Gastrocnemius medialis (tissue), 4 donors: ENCODE measurements around the gene S100A7. TPM values are rescaled to one million over a fixed set of nuclear protein-coding genes. Genes with fewer than 3 reads are reported as not detected.
"Not testable (repeated sequence)": the region's sequence is repeated elsewhere in the genome, so short reads cannot be mapped to it uniquely, and the experiment has no call there.

Source experiments
- ATAC-seq, 2 donors: fragments of 150-250 bp; one replicate each; pipeline ENCODE4 v1.9.1; 2016
- DNase-seq, 2 donors: peaks; one replicate each; pipeline ENCODE4 v3.0.0-alpha.2; 2019
- H3K27ac ChIP-seq, 4 donors: fragments of 200-600 bp; sonication (generic); 1 replicate in 1 of 4; 2 replicates in 3 of 4; pipeline ENCODE4 v1.5.1; 2016 to 2018; ENCODE audit warnings: mild to moderate bottlenecking in 2 of 4, moderate library complexity in 1 of 4
- H3K27me3 ChIP-seq, 3 donors: fragments of 200-600 bp; sonication (generic) in 2 of 3; 1 replicate in 1 of 3; 2 replicates in 2 of 3; pipeline versions ENCODE4 v1.5.1 to v1.6.0; 2016 to 2019; ENCODE audit warnings: mild to moderate bottlenecking in 1 of 3, moderate library complexity in 1 of 3
- H3K36me3 ChIP-seq, 2 donors: fragments of 200-600 bp; sonication (generic) in 1 of 2; one replicate each; pipeline ENCODE4 v1.5.1; 2017 to 2018
- H3K4me1 ChIP-seq, 2 donors: fragments of 200-600 bp; sonication (generic) in 1 of 2; one replicate each; pipeline ENCODE4 v1.5.1; 2016 to 2017; ENCODE audit warnings: mild to moderate bottlenecking in 2 of 2
- H3K4me3 ChIP-seq, 4 donors: fragments of 200-600 bp; sonication (generic) in 3 of 4; 1 replicate in 1 of 4; 2 replicates in 3 of 4; pipeline ENCODE4 v1.5.1; 2016 to 2019; ENCODE audit warnings: mild to moderate bottlenecking in 2 of 4
- H3K9me3 ChIP-seq, 3 donors: fragments of 200-600 bp; sonication (generic) in 2 of 3; 1 replicate in 1 of 3; 2 replicates in 2 of 3; pipeline ENCODE4 v1.5.1; 2016 to 2019
- POLR2A ChIP-seq, 2 donors: fragments of 450-650 bp; IDR thresholded peaks; one replicate each; pipeline ENCODE4 v1.6.1; 2017; ENCODE audit warnings: antibody characterized with exemption in 2 of 2, mild to moderate bottlenecking in 2 of 2, moderate library complexity in 2 of 2
- in situ Hi-C, 4 donors: fragments of 200-750 bp; cut with MboI; loops; one replicate each; pipeline versions ENCODE4 v1.15.0 to v1.8.0; 2017; ENCODE audit warnings: low sequenced_read_pairs in 4 of 4
- intact Hi-C: fragments of 100-400 bp; cut with DNase I; formaldehyde crosslinking; loops from one replicate; pipeline ENCODE4 v1.15.1; 2023; ENCODE audit warnings: low total_unique reads
- total RNA-seq, 4 donors: library from RNA; depleted of rRNA; stranded (reverse); fragments of >200 nt; gene quantifications; one replicate each; pipeline versions ENCODE4 v1.1.0 to v1.2.3, GENCODE V29; 2016
- TF ChIP-seq, protein P1 (sequence below), 5 experiments: fragments of 450-650 bp in 3 of 5; fragments of 200-600 bp in 2 of 5; sonication (generic) in 2 of 5; IDR thresholded peaks in 4 of 5; conservative IDR thresholded peaks in 1 of 5; 1 replicate in 4 of 5; 2 replicates in 1 of 5; pipeline ENCODE4 v1.5.1; 2016 to 2019; ENCODE audit warnings: antibody characterized with exemption in 5 of 5, mild to moderate bottlenecking in 3 of 5, moderate library complexity in 3 of 5

S100A7 gene
- total RNA-seq, 4 donors from 2014 or later, result not detected

DNA sequence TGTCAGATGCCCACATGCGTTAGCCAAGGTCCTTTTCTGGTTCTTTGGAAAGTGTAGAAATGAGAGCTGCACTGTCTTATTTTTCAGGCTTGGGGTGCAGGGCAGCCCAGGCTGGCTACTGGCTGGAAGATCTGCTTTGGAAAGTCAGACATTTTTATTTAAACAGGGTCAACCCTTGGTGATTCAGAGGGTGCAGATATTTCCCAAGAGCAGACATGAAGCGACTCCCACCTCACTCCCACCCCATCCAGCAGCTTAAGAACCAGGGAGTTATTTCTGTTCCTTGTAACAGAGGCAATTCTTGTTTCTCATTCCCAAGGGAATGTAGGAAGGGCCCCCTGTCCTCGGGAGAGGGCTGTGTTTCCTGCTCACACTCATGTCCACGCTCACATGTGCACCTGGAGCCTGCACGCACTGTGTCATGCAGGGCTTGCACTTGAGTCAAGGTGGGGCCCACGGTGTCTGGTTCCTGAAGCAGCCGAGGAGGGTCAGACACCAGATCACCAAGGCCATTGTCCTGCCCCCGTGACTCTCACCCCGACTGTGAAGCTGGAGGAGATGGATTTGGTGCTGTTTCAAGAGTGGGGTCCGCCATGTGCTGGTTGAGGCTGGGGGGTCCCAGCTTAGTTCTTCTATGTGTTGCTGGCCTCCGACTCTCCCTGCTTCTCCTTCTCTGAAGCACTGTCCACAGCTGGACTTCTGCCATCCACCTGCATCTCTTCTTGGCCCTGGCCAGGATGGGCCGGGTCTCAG, 43.1 kb downstream of the S100A7 start:
- no peaks in the 10 kb centered on the region for H3K36me3 ChIP-seq
- intact Hi-C loops, result no loop called here
- no peaks in the 10 kb centered on the region for H3K27me3 ChIP-seq
- H3K4me1 ChIP-seq, result no peaks in the 10 kb centered on the region
- no peak for DNase-seq
- in situ Hi-C loops, result no loop called here
- ATAC-seq, result no peak
- TF ChIP-seq, protein P1, sequence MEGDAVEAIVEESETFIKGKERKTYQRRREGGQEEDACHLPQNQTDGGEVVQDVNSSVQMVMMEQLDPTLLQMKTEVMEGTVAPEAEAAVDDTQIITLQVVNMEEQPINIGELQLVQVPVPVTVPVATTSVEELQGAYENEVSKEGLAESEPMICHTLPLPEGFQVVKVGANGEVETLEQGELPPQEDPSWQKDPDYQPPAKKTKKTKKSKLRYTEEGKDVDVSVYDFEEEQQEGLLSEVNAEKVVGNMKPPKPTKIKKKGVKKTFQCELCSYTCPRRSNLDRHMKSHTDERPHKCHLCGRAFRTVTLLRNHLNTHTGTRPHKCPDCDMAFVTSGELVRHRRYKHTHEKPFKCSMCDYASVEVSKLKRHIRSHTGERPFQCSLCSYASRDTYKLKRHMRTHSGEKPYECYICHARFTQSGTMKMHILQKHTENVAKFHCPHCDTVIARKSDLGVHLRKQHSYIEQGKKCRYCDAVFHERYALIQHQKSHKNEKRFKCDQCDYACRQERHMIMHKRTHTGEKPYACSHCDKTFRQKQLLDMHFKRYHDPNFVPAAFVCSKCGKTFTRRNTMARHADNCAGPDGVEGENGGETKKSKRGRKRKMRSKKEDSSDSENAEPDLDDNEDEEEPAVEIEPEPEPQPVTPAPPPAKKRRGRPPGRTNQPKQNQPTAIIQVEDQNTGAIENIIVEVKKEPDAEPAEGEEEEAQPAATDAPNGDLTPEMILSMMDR (IDR thresholded peaks at IDR 0.05 in 4 of 5, conservative IDR thresholded peaks at IDR 0.05 in 1 of 5), result no peak
- TF ChIP-seq POLR2A (IDR thresholded peaks at IDR 0.05), result no peak
- no peak overlapping the region for H3K4me3 ChIP-seq
- no peaks in the 10 kb centered on the region for H3K9me3 ChIP-seq
- no peak overlapping the region for H3K27ac ChIP-seq

DNA sequence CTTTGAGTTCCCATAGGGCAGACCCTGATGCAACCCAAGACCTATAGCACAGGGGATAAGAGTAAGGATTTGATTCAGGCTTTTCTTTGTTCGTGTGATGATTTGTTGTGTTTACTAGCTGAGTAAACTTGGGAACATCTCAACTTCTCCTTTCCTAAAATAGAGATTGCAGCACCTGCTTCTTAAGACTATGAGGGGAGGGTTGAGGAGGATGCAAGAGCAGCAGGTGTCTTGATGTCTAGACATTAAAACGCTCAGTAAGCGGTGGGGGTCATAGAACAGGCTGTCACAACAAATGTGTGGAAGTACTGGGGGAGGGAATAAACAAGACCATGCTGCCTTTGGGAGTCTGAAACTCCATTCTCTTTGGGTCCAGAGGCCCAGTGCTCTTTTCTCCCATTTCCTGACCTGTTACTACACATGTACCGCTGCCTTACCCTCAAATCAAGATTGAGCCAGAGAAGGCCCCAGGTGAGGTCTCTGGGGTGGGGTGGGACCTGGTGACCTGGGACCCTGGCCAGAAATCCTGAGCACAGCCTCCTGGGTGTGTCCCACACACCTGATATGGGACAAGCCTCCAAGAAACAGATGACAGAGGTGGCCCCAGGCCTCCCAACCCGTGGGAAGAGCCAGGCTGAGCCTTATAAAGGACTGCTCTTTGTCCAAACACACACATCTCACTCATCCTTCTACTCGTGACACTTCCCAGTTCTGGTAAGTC, 44.4 kb downstream of the S100A7 start, which contains the start of gene S100A7A:
Gene S100A7A, plus strand, starts transcription at position 671 of the 721 bp plus-strand sequence. CDS start 1,563 bp downstream, outside the sequence.
- Histone ChIP-seq H3K27me3 (no peaks in the 10 kb centered on the region), H3K4me1 (no peaks in the 10 kb centered on the region), H3K36me3 (no peaks in the 10 kb centered on the region), H3K4me3 (no peak within 1 kb of the TSS), H3K9me3 (no peaks in the 10 kb centered on the region), H3K27ac (no peak within 1 kb of the TSS)
- TF ChIP-seq, protein P1 (IDR thresholded peaks at IDR 0.05 in 4 of 5, conservative IDR thresholded peaks at IDR 0.05 in 1 of 5), result no peak
- TF ChIP-seq POLR2A (IDR thresholded peaks at IDR 0.05), result no peak
- intact Hi-C loops, result no loop called here
- in situ Hi-C loops, result no loop called here
- ATAC-seq, result no peak
- no peak for DNase-seq

DNA sequence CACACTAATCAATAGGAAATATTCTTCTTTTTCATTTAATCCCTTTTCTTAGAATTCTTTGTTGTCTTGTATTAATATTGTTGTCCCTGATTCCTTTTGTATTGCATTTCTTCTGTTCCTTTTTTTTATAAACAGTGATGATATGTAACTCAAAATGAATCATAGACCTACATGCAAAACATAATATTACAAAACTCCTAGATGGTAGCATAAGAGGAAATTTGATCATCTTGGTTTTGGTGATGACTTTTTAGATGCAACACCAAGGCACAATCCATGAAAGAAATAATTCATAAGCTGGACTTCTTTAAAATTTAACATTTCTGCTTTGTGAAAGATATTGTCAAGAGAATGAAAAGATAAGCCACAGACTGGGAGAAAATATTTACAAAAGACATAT, 46.5 kb downstream of the S100A7 start:
- DNase-seq, H3K36me3 ChIP-seq, H3K4me1 ChIP-seq, H3K27ac ChIP-seq, ATAC-seq, intact Hi-C loops, H3K9me3 ChIP-seq, in situ Hi-C loops, H3K4me3 ChIP-seq, H3K27me3 ChIP-seq: not testable (repeated sequence)

Other genes with a start within 250 kb of the S100A7 start
- gene PRR9, start 243.1 kb downstream of the S100A7 start, total RNA-seq, result not detected
- not detected for gene LORICRIN, start 201.0 kb downstream of the S100A7 start, total RNA-seq
- gene PGLYRP3, start 147.7 kb downstream of the S100A7 start, total RNA-seq, result not detected
- not detected for gene PGLYRP4, start 111.8 kb downstream of the S100A7 start, total RNA-seq
- gene S100A9, start 102.8 kb downstream of the S100A7 start, total RNA-seq, result 100 to 1,000 TPM in 2 of 4 donors, 10 to 100 TPM in 2; 57.4 to 205 (median 87.1) TPM
- 1 to 10 TPM in 2 of 4 donors, not detected in 2; 2.2 to 2.9 TPM for gene S100A12, start 85.0 kb downstream of the S100A7 start, total RNA-seq
- 10 to 100 TPM in 2 of 4 donors, 1 to 10 TPM in 2; 4.2 to 41.6 (median 12.5) TPM for gene S100A8, start 69.6 kb downstream of the S100A7 start, total RNA-seq
- not detected for gene S100A7A, start 44.1 kb downstream of the S100A7 start, total RNA-seq
- 100 to 1,000 TPM; 153 to 361 (median 224) TPM for gene S100A6, start 75.3 kb upstream of the S100A7 start, total RNA-seq
- not detected for gene S100A5, start 80.3 kb upstream of the S100A7 start, total RNA-seq
- gene S100A4, start 85.2 kb upstream of the S100A7 start, total RNA-seq, result 100 to 1,000 TPM in 3 of 4 donors, 10 to 100 TPM in 1; 76.8 to 377 (median 144) TPM
- gene S100A3, start 88.6 kb upstream of the S100A7 start, total RNA-seq, result 1 to 10 TPM in 1 of 4 donors, under 1 TPM in 1, not detected in 2; 0.88 to 1.6 TPM
- 10 to 100 TPM in 1 of 4 donors, not detected in 3; 14.7 TPM for gene S100A2, start 105.2 kb upstream of the S100A7 start, total RNA-seq
- gene S100A16, start 152.5 kb upstream of the S100A7 start, total RNA-seq, result 10 to 100 TPM; 21.5 to 52.1 (median 40.7) TPM
- gene S100A14, start 155.7 kb upstream of the S100A7 start, total RNA-seq, result 1 to 10 TPM in 1 of 4 donors, not detected in 3; 1.8 TPM
- gene S100A13, start 166.9 kb upstream of the S100A7 start, total RNA-seq, result 100 to 1,000 TPM; 113 to 237 (median 159) TPM
- gene S100A1, start 167.8 kb upstream of the S100A7 start, total RNA-seq, result 100 to 1,000 TPM; 390 to 932 (median 616) TPM
- 10 to 100 TPM; 49.5 to 73.4 (median 59.1) TPM for gene CHTOP, start 173.4 kb upstream of the S100A7 start, total RNA-seq
- 100 to 1,000 TPM in 1 of 4 donors, 10 to 100 TPM in 3; 64.0 to 127 (median 90.0) TPM for gene SNAPIN, start 198.1 kb upstream of the S100A7 start, total RNA-seq
- 100 to 1,000 TPM; 110 to 138 (median 117) TPM for gene ILF2, start 210.3 kb upstream of the S100A7 start, total RNA-seq
- gene NPR1, start 218.0 kb upstream of the S100A7 start, total RNA-seq, result 1 to 10 TPM; 3.0 to 7.1 (median 4.5) TPM